Calu3 (cell line): Measurements from ENCODE around the gene SMIM5. TPM values are rescaled to one million over a fixed set of nuclear protein-coding genes. Genes with fewer than 3 reads are reported as not detected.

Source experiments
- BruUV-seq: library from RNA; stranded (reverse); fragments of 400-500 nt; replicated peaks from 2 replicates; lab custom pipeline; 2021; lab: Mats Ljungman, UMichigan
- CTCF ChIA-PET: fragments of 300-600 bp; sonication (Branson Sonifier 250); formaldehyde crosslinking; loops from one replicate; lab custom pipeline; 2022; ENCODE audit warnings: antibody characterized with exemption; lab: Charles Lee
- DNase-seq: peaks from one replicate; pipeline ENCODE4 v3.0.0; 2022
- H3K27ac Mint-ChIP-seq: one replicate; pipeline ENCODE4 v1.8.0; 2022; ENCODE audit warnings: mixed read lengths; ENCODE audit not compliant: unreplicated experiment
- H3K27me3 Mint-ChIP-seq: one replicate; pipeline ENCODE4 v1.8.0; 2022; ENCODE audit warnings: mixed read lengths; ENCODE audit not compliant: unreplicated experiment
- H3K36me3 Mint-ChIP-seq: one replicate; pipeline ENCODE4 v1.8.0; 2022; ENCODE audit warnings: mild to moderate bottlenecking, moderate library complexity, mixed read lengths; ENCODE audit not compliant: insufficient read depth, unreplicated experiment
- H3K4me1 Mint-ChIP-seq: one replicate; pipeline ENCODE4 v1.8.0; 2022; ENCODE audit warnings: mild to moderate bottlenecking, low read depth, mixed read lengths; ENCODE audit not compliant: unreplicated experiment
- H3K4me3 Mint-ChIP-seq: one replicate; pipeline ENCODE4 v1.8.0; 2022; ENCODE audit warnings: mild to moderate bottlenecking, low read depth, moderate library complexity, mixed read lengths; ENCODE audit not compliant: unreplicated experiment
- H3K9me3 Mint-ChIP-seq: one replicate; pipeline ENCODE4 v1.8.0; 2022; ENCODE audit warnings: low read depth, mixed read lengths; ENCODE audit not compliant: unreplicated experiment
- CTCF ChIP-seq: fragments of 200-600 bp; IDR thresholded peaks from one replicate; pipeline ENCODE4 v1.8.0; 2022; ENCODE audit warnings: antibody characterized with exemption; ENCODE audit not compliant: unreplicated experiment
- intact Hi-C: fragments of 100-400 bp; cut with micrococcal nuclease; formaldehyde crosslinking; loops from one replicate; pipeline ENCODE4 v1.10.0; 2022; ENCODE audit not compliant: unreplicated experiment
- total RNA-seq: library from RNA; stranded (reverse); gene quantifications from 2 replicates; pipeline ENCODE4 v1.2.3, GENCODE V29; 2022

SMIM5 gene
- total RNA-seq, 1 experiment from 2014 or later = 1.9 TPM

- intact Hi-C loops = loop anchor here (5.0 kb wide), 1 partner anchor 224 kb away; no protein-coding TSS in a partner anchor
- Mint-ChIP-seq H3K27me3 (no peaks in the 10 kb centered on the region), H3K9me3 (no peaks in the 10 kb centered on the region), H3K27ac (no peak overlapping the region), H3K4me1 (peaks cover 10% of the 10 kb centered on the region), H3K4me3 (no peak overlapping the region), H3K36me3 (peaks cover 43% of the 10 kb centered on the region)
- BruUV-seq = no TSS peak
- CTCF ChIA-PET = interaction anchor here (1.7 to 6.7 kb wide), 2 partner anchors 11 to 18 kb away, joined by 5 to 119 read pairs; partner anchors contain the start of gene SMIM5
- no peak for DNase-seq
- no peak for TF ChIP-seq CTCF
Observed at GRCh38 chr17:75650874-75651273, 17.6 kb downstream of the SMIM5 start.

- H3K27me3 Mint-ChIP-seq = no peaks in the 10 kb centered on the region
- no peak for DNase-seq
- peaks cover 46% of the 10 kb centered on the region for H3K36me3 Mint-ChIP-seq
- BruUV-seq = no TSS peak
- CTCF ChIA-PET = interaction anchor here (1.1 to 6.7 kb wide), 5 partner anchors 10 to 51 kb away, joined by 3 to 119 read pairs (median 5); partner anchors contain the start of gene SMIM5
- no peaks in the 10 kb centered on the region for H3K4me1 Mint-ChIP-seq
- TF ChIP-seq CTCF = no peak
- H3K27ac Mint-ChIP-seq = no peak overlapping the region
- no peaks in the 10 kb centered on the region for H3K9me3 Mint-ChIP-seq
- intact Hi-C loops = loop anchor here (2.0 to 5.0 kb wide), 2 partner anchors 20 to 225 kb away; partner anchors contain the start of gene SMIM5
- no peak overlapping the region for H3K4me3 Mint-ChIP-seq
Observed at GRCh38 chr17:75652341-75652740, 19.1 kb downstream of the SMIM5 start.

GRCh38 chr17:75652934-75653549, 19.8 kb downstream of the SMIM5 start:
- H3K9me3 Mint-ChIP-seq = no peaks in the 10 kb centered on the region
- H3K27me3 Mint-ChIP-seq = no peaks in the 10 kb centered on the region
- TF ChIP-seq CTCF = peak; percentile 87
- BruUV-seq = no TSS peak
- H3K36me3 Mint-ChIP-seq = peaks cover 43% of the 10 kb centered on the region
- intact Hi-C loops = loop anchor here (2.0 to 5.0 kb wide), 2 partner anchors 20 to 226 kb away; partner anchors contain the start of gene SMIM5
- no peaks in the 10 kb centered on the region for H3K4me1 Mint-ChIP-seq
- CTCF ChIA-PET = interaction anchor here (0.8 to 6.7 kb wide), 5 partner anchors 11 to 52 kb away, joined by 3 to 119 read pairs (median 4); partner anchors contain the start of gene SMIM5
- peak; percentile 63 for DNase-seq
- no peak overlapping the region for H3K4me3 Mint-ChIP-seq
- no peak overlapping the region for H3K27ac Mint-ChIP-seq

GRCh38 chr17:75654176-75654575, 20.9 kb downstream of the SMIM5 start:
- Mint-ChIP-seq H3K36me3 (peaks cover 42% of the 10 kb centered on the region), H3K27ac (no peak overlapping the region), H3K4me1 (no peaks in the 10 kb centered on the region), H3K9me3 (no peaks in the 10 kb centered on the region), H3K4me3 (no peak overlapping the region), H3K27me3 (no peaks in the 10 kb centered on the region)
- TF ChIP-seq CTCF = no peak
- DNase-seq = no peak
- CTCF ChIA-PET = interaction anchor here (0.6 to 6.7 kb wide), 8 partner anchors 9 to 452 kb away, joined by 3 to 119 read pairs (median 4); partner anchors contain the start of gene SMIM5
- no TSS peak for BruUV-seq
- intact Hi-C loops = loop anchor here (5.0 kb wide), 1 partner anchor 227 kb away; no protein-coding TSS in a partner anchor
